ENCODE data around the gene RAB11FIP3.

Gene RAB11FIP3

GRCh38 chr16:537415-538335 lies 112.2 kb downstream of the RAB11FIP3 start:
- TF ChIP-seq, protein P1, sequence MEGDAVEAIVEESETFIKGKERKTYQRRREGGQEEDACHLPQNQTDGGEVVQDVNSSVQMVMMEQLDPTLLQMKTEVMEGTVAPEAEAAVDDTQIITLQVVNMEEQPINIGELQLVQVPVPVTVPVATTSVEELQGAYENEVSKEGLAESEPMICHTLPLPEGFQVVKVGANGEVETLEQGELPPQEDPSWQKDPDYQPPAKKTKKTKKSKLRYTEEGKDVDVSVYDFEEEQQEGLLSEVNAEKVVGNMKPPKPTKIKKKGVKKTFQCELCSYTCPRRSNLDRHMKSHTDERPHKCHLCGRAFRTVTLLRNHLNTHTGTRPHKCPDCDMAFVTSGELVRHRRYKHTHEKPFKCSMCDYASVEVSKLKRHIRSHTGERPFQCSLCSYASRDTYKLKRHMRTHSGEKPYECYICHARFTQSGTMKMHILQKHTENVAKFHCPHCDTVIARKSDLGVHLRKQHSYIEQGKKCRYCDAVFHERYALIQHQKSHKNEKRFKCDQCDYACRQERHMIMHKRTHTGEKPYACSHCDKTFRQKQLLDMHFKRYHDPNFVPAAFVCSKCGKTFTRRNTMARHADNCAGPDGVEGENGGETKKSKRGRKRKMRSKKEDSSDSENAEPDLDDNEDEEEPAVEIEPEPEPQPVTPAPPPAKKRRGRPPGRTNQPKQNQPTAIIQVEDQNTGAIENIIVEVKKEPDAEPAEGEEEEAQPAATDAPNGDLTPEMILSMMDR (IDR thresholded peaks at IDR 0.05; ENCODE audit: low read depth, low read length), result peak; percentile 48
- H3K9me3 ChIP-seq (ENCODE audit: severe bottlenecking), result no peaks in the 10 kb centered on the region
- no peak overlapping the region for H3K27ac ChIP-seq
- DNase-seq, result no peak
- H3K4me3 ChIP-seq (ENCODE audit: low read depth, low read length), result no peak overlapping the region
- no peaks in the 10 kb centered on the region for H3K27me3 ChIP-seq (ENCODE audit: insufficient read depth, low read depth, severe bottlenecking)
- peaks cover 12% of the 10 kb centered on the region for H3K36me3 ChIP-seq

- TF ChIP-seq, protein P1 (IDR thresholded peaks at IDR 0.05; ENCODE audit: low read depth, low read length), result no peak
- H3K36me3 ChIP-seq, result peaks cover 12% of the 10 kb centered on the region
- H3K4me3 ChIP-seq (ENCODE audit: low read depth, low read length), result no peak overlapping the region
- H3K9me3 ChIP-seq (ENCODE audit: severe bottlenecking), result no peaks in the 10 kb centered on the region
- no peak overlapping the region for H3K27ac ChIP-seq
- DNase-seq, result no peak
- H3K27me3 ChIP-seq (ENCODE audit: insufficient read depth, low read depth, severe bottlenecking), result no peaks in the 10 kb centered on the region
These were observed 114.6 kb downstream of the RAB11FIP3 start for GRCh38 chr16:539901-540530.

GRCh38 chr16:540645-541340 lies 115.3 kb downstream of the RAB11FIP3 start:
- TF ChIP-seq, protein P1 (IDR thresholded peaks at IDR 0.05; ENCODE audit: low read depth, low read length), result no peak
- no peak overlapping the region for H3K4me3 ChIP-seq (ENCODE audit: low read depth, low read length)
- H3K36me3 ChIP-seq, result peaks cover 12% of the 10 kb centered on the region
- no peaks in the 10 kb centered on the region for H3K9me3 ChIP-seq (ENCODE audit: severe bottlenecking)
- no peak for DNase-seq
- no peak overlapping the region for H3K27ac ChIP-seq
- H3K27me3 ChIP-seq (ENCODE audit: insufficient read depth, low read depth, severe bottlenecking), result no peaks in the 10 kb centered on the region

GRCh38 chr16:543301-544164 lies 118.1 kb downstream of the RAB11FIP3 start:
- H3K27ac ChIP-seq, result no peak overlapping the region
- no peak for DNase-seq
- H3K4me3 ChIP-seq (ENCODE audit: low read depth, low read length), result no peak overlapping the region
- H3K9me3 ChIP-seq (ENCODE audit: severe bottlenecking), result no peaks in the 10 kb centered on the region
- H3K36me3 ChIP-seq, result peaks cover 8% of the 10 kb centered on the region
- TF ChIP-seq, protein P1 (IDR thresholded peaks at IDR 0.05; ENCODE audit: low read depth, low read length), result no peak
- H3K27me3 ChIP-seq (ENCODE audit: insufficient read depth, low read depth, severe bottlenecking), result no peaks in the 10 kb centered on the region

DNA sequence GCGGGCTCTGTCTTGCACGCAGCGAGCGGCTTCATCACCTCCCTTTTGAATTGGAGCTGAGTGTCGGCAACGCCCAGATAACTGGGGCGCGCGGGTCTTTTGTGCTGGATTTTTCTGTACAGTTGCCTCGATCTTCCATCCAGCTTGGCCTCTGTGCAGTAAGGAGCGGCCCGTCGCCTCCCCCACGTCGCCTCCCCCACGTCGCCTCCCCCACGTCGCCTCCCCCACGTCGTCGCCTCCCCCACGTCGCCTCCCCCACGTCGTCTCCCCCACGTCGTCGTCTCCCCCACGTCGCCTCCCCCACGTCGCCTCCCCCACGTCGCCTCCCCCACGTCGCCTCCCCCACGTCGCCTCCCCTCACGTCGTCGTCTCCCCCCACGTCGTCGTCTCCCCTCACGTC lies 119.1 kb downstream of the RAB11FIP3 start:
- no peaks in the 10 kb centered on the region for H3K9me3 ChIP-seq (ENCODE audit: severe bottlenecking)
- no peak overlapping the region for H3K27ac ChIP-seq
- no peak for DNase-seq
- TF ChIP-seq, protein P1 (IDR thresholded peaks at IDR 0.05; ENCODE audit: low read depth, low read length), result no peak
- H3K36me3 ChIP-seq, result peaks cover 6% of the 10 kb centered on the region
- no peaks in the 10 kb centered on the region for H3K27me3 ChIP-seq (ENCODE audit: insufficient read depth, low read depth, severe bottlenecking)
- H3K4me3 ChIP-seq (ENCODE audit: low read depth, low read length), result no peak overlapping the region
